ENCODE measurements around the gene SART3. TPM values are rescaled to one million over a fixed set of nuclear protein-coding genes. Genes with fewer than 3 reads are reported as not detected.

SART3 gene
- total and polyA plus RNA-seq, 2 of the 13 experiments (the other 11 are each of a cell fraction or from before 2014, with no cell fraction given) = 16.1 to 69.9 TPM

DNA sequence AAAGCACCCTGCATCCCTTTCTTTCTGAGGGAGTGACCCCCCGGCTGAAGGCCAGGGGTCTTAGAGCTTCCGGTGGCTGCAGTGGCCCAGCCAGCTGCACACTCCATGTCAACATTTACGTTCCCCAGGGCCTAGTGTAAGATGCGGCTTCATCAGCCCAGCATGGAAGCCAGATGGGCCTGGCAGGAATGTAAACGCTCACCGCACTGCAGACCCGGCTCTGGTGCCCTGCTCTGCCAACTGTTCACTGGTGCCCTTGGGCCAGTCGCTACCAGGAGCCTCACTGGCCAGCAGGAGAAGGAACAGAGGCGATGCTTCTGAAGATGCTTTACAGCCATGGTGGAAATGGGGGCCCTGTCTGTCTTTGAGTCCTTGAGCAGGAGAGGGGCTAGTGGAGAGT lies 45.5 kb upstream of the SART3 start (continued):
- TF ChIP-seq, protein P1, sequence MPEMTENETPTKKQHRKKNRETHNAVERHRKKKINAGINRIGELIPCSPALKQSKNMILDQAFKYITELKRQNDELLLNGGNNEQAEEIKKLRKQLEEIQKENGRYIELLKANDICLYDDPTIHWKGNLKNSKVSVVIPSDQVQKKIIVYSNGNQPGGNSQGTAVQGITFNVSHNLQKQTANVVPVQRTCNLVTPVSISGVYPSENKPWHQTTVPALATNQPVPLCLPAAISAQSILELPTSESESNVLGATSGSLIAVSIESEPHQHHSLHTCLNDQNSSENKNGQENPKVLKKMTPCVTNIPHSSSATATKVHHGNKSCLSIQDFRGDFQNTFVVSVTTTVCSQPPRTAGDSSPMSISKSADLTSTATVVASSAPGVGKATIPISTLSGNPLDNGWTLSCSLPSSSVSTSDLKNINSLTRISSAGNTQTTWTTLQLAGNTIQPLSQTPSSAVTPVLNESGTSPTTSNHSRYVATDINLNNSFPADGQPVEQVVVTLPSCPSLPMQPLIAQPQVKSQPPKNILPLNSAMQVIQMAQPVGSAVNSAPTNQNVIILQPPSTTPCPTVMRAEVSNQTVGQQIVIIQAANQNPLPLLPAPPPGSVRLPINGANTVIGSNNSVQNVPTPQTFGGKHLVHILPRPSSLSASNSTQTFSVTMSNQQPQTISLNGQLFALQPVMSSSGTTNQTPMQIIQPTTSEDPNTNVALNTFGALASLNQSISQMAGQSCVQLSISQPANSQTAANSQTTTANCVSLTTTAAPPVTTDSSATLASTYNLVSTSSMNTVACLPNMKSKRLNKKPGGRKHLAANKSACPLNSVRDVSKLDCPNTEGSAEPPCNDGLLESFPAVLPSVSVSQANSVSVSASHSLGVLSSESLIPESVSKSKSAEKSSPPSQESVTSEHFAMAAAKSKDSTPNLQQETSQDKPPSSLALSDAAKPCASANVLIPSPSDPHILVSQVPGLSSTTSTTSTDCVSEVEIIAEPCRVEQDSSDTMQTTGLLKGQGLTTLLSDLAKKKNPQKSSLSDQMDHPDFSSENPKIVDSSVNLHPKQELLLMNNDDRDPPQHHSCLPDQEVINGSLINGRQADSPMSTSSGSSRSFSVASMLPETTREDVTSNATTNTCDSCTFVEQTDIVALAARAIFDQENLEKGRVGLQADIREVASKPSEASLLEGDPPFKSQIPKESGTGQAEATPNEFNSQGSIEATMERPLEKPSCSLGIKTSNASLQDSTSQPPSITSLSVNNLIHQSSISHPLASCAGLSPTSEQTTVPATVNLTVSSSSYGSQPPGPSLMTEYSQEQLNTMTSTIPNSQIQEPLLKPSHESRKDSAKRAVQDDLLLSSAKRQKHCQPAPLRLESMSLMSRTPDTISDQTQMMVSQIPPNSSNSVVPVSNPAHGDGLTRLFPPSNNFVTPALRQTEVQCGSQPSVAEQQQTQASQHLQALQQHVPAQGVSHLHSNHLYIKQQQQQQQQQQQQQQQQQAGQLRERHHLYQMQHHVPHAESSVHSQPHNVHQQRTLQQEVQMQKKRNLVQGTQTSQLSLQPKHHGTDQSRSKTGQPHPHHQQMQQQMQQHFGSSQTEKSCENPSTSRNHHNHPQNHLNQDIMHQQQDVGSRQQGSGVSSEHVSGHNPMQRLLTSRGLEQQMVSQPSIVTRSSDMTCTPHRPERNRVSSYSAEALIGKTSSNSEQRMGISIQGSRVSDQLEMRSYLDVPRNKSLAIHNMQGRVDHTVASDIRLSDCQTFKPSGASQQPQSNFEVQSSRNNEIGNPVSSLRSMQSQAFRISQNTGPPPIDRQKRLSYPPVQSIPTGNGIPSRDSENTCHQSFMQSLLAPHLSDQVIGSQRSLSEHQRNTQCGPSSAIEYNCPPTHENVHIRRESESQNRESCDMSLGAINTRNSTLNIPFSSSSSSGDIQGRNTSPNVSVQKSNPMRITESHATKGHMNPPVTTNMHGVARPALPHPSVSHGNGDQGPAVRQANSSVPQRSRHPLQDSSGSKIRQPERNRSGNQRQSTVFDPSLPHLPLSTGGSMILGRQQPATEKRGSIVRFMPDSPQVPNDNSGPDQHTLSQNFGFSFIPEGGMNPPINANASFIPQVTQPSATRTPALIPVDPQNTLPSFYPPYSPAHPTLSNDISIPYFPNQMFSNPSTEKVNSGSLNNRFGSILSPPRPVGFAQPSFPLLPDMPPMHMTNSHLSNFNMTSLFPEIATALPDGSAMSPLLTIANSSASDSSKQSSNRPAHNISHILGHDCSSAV (CRISPR knock-in tag; IDR thresholded peaks at IDR 0.05; ENCODE audit: borderline replicate concordance) = no peak
- TF ChIP-seq NCOA5 (CRISPR knock-in tag; IDR thresholded peaks at IDR 0.05) (no peak), RBAK (CRISPR knock-in tag; IDR thresholded peaks at IDR 0.05) (no peak), MAFG (CRISPR knock-in tag; IDR thresholded peaks at IDR 0.05) (no peak), ZNF350 (CRISPR knock-in tag; IDR thresholded peaks at IDR 0.05; ENCODE audit: borderline replicate concordance, low read depth) (no peak)

All from HepG2 (cell line).